SU-DHL-6 (cell line): ENCODE measurements around the gene TMEM184C.

Experiments used
- H2AFZ ChIP-seq: fragments of 200-600 bp; sonication (generic); 2 replicates; pipeline ENCODE4 v1.6.1; 2014; ENCODE audit warnings: low read depth, mild to moderate bottlenecking, moderate library complexity, mixed read lengths, antibody characterized with exemption, low read length; ENCODE audit not compliant: severe bottlenecking
- H3F3A ChIP-seq: fragments of 200-600 bp; shearing (Covaris generic); 2 replicates; pipeline ENCODE4 v1.6.0; 2016; ENCODE audit warnings: antibody characterized with exemption, mild to moderate bottlenecking; ENCODE audit not compliant: insufficient read depth
- H3K27ac ChIP-seq: fragments of 200-600 bp; sonication (generic); 2 replicates; pipeline ENCODE4 v1.5.1; 2016; ENCODE audit warnings: low read depth, mild to moderate bottlenecking, low read length, moderate library complexity, mixed read lengths
- H3K27me3 ChIP-seq: fragments of 200-600 bp; sonication (generic), shearing (Covaris generic); 2 replicates; pipeline ENCODE4 v1.6.0; 2014; ENCODE audit warnings: mild to moderate bottlenecking, low read length
- H3K36me3 ChIP-seq: fragments of 200-600 bp; sonication (generic); 2 replicates; pipeline ENCODE4 v1.6.1; 2014; ENCODE audit warnings: mild to moderate bottlenecking, low read length, mixed read lengths
- H3K4me2 ChIP-seq: fragments of 300-600, 200-600 bp; shearing (Covaris generic), sonication (generic); 2 replicates; pipeline ENCODE4 v1.6.0; 2014; ENCODE audit warnings: low read length, low read depth, mild to moderate bottlenecking; ENCODE audit not compliant: poor library complexity, severe bottlenecking
- H3K4me3 ChIP-seq: fragments of 200-600 bp; sonication (generic); 2 replicates; pipeline ENCODE4 v1.5.1; 2014; ENCODE audit warnings: antibody characterized with exemption, low read length, mild to moderate bottlenecking, mixed read lengths; ENCODE audit not compliant: insufficient read depth, poor library complexity, severe bottlenecking
- H3K79me2 ChIP-seq: fragments of 200-600 bp; sonication (generic); 2 replicates; pipeline ENCODE4 v1.6.1; 2014; ENCODE audit warnings: mild to moderate bottlenecking, low read length, moderate library complexity; ENCODE audit not compliant: insufficient read depth
- H3K9ac ChIP-seq: fragments of 200-600 bp; sonication (generic); 2 replicates; pipeline ENCODE4 v1.7.0; 2014; ENCODE audit warnings: mild to moderate bottlenecking, low read length
- H3K9me2 ChIP-seq: fragments of 200-600 bp; sonication (generic); replicated peaks from 2 replicates; pipeline ENCODE4 v1.6.1; 2014; ENCODE audit warnings: low read length; ENCODE audit not compliant: insufficient read depth
- H3K9me3 ChIP-seq: fragments of 200-600 bp; sonication (generic); 2 replicates; pipeline ENCODE4 v1.6.1; 2014; ENCODE audit warnings: low read length, mixed read lengths; ENCODE audit not compliant: insufficient read depth
- H4K20me1 ChIP-seq: fragments of 200-600 bp; sonication (generic); 2 replicates; pipeline ENCODE4 v1.6.1; 2014; ENCODE audit warnings: low read depth, mild to moderate bottlenecking, antibody characterized with exemption, low read length, moderate library complexity, mixed read lengths
- EZH2phosphoT487 ChIP-seq: fragments of 200-600 bp; sonication (generic), shearing (Covaris generic); conservative IDR thresholded peaks from 2 replicates; pipeline ENCODE4 v1.6.1; 2018; ENCODE audit warnings: mild to moderate bottlenecking, antibody characterized with exemption, low read length, moderate library complexity, mixed read lengths
- TF ChIP-seq, protein P1 (sequence below): fragments of 200-600 bp; sonication (generic); IDR thresholded peaks from one replicate; pipeline ENCODE4 v1.5.1; 2017; ENCODE audit warnings: antibody characterized with exemption, mild to moderate bottlenecking, low read length, moderate library complexity; ENCODE audit not compliant: insufficient read depth, poor library complexity, severe bottlenecking

TMEM184C gene

DNA sequence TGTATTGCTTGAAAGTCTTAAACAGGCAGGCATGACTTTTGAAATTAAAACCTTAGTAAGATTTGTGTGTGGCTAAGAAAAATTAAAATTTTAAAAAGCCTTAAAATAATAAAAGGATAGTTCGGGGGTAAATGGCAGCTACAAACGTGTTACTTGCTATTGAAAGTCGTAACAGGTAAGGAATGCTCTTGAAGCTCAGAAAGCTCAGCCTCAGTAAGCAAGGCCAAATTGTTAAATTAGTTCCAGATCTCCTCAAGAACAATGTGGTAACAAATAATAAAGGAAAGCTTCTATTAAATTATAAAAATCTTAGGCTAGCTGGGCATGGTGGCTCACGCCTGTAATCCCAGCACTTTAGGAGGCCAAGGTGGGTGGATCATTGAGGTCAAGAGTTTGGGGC lies 41.3 kb downstream of the TMEM184C start:
- Histone ChIP-seq H3K27me3 (no peaks in the 10 kb centered on the region), H3K9me2 (no peaks in the 10 kb centered on the region), H3F3A (no peaks in the 10 kb centered on the region), H3K4me2 (no peak overlapping the region), H3K9me3 (no peaks in the 10 kb centered on the region), H2AFZ (no peak overlapping the region), H3K36me3 (peaks cover 17% of the 10 kb centered on the region), H3K79me2 (no peaks in the 10 kb centered on the region), H3K27ac (no peak overlapping the region), H4K20me1 (no peaks in the 10 kb centered on the region), H3K9ac (no peak overlapping the region), H3K4me3 (no peak overlapping the region)
- TF ChIP-seq, protein P1, sequence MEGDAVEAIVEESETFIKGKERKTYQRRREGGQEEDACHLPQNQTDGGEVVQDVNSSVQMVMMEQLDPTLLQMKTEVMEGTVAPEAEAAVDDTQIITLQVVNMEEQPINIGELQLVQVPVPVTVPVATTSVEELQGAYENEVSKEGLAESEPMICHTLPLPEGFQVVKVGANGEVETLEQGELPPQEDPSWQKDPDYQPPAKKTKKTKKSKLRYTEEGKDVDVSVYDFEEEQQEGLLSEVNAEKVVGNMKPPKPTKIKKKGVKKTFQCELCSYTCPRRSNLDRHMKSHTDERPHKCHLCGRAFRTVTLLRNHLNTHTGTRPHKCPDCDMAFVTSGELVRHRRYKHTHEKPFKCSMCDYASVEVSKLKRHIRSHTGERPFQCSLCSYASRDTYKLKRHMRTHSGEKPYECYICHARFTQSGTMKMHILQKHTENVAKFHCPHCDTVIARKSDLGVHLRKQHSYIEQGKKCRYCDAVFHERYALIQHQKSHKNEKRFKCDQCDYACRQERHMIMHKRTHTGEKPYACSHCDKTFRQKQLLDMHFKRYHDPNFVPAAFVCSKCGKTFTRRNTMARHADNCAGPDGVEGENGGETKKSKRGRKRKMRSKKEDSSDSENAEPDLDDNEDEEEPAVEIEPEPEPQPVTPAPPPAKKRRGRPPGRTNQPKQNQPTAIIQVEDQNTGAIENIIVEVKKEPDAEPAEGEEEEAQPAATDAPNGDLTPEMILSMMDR, result no peak
- no peak for TF ChIP-seq EZH2phosphoT487

DNA sequence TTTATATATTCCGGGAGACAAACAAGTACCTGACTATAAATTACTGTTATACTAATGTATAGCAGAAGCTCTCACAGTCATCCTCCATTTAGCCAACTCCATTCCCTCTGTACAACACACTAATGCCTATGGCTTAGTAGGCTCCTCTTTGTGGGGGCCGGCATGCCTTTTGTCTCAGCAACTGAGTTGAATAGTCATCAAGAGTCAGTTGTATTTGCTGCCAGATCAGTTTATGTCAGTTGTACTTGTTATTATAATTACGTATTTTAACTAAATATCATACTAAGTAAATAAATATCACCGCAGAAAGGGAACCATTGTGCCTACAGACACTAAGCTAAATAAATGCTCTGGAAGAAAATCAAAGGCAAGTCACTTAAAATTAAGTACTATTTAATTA lies 56.9 kb downstream of the TMEM184C start:
- no peaks in the 10 kb centered on the region for H3K9me3 ChIP-seq
- H3K27ac ChIP-seq, result no peak overlapping the region
- no peak overlapping the region for H3K4me2 ChIP-seq
- peaks cover 14% of the 10 kb centered on the region for H3K36me3 ChIP-seq
- no peak overlapping the region for H2AFZ ChIP-seq
- H4K20me1 ChIP-seq, result no peaks in the 10 kb centered on the region
- peaks cover 14% of the 10 kb centered on the region; the same call in 1 of the 2 replicates for H3K79me2 ChIP-seq
- H3K9me2 ChIP-seq, result no peaks in the 10 kb centered on the region
- no peak overlapping the region for H3K9ac ChIP-seq
- H3K4me3 ChIP-seq, result no peak overlapping the region
- no peaks in the 10 kb centered on the region for H3K27me3 ChIP-seq
- TF ChIP-seq, protein P1, result no peak
- no peak for TF ChIP-seq EZH2phosphoT487
- no peaks in the 10 kb centered on the region for H3F3A ChIP-seq

DNA sequence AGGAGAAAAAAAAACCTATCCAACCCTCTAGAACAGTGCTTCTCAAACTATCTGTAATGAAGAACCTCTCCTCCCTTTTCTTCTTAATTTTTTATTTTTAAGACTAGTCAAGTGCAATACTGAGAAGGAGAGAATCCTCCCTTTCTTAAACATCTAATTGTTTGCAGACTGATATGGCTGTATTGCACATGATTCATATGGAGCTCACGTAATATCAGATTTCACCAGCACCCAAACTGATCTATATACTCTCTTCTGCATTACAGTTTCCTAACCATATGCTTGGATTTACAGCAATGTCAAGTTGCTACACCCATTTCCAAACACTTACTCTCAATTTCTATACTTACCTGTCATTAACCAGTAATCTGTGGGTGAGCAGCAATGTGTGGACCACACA lies 57.3 kb downstream of the TMEM184C start:
- Histone ChIP-seq H3K4me2 (no peak overlapping the region), H3K27me3 (no peaks in the 10 kb centered on the region), H3K4me3 (no peak overlapping the region), H3K9ac (no peak overlapping the region), H3F3A (no peaks in the 10 kb centered on the region), H3K36me3 (peaks cover 14% of the 10 kb centered on the region), H4K20me1 (no peaks in the 10 kb centered on the region), H3K9me3 (no peaks in the 10 kb centered on the region), H2AFZ (no peak overlapping the region), H3K79me2 (peaks cover 14% of the 10 kb centered on the region; the same call in 1 of the 2 replicates), H3K27ac (no peak overlapping the region), H3K9me2 (no peaks in the 10 kb centered on the region)
- TF ChIP-seq EZH2phosphoT487, result no peak
- TF ChIP-seq, protein P1, result no peak
